HL-60 (cell line): ENCODE data around the gene PSMC4.

Experiments used
- POLR2AphosphoS5 ChIP-seq: IDR thresholded peaks from 2 replicates; pipeline ENCODE4 v1.6.1; 2012; ENCODE audit warnings: low read depth
- TF ChIP-seq, protein P1 (sequence below): IDR thresholded peaks from one replicate; pipeline ENCODE4 v1.5.1; 2011; ENCODE audit warnings: low read length, control low read depth, inconsistent platforms; ENCODE audit not compliant: insufficient read depth

DNA sequence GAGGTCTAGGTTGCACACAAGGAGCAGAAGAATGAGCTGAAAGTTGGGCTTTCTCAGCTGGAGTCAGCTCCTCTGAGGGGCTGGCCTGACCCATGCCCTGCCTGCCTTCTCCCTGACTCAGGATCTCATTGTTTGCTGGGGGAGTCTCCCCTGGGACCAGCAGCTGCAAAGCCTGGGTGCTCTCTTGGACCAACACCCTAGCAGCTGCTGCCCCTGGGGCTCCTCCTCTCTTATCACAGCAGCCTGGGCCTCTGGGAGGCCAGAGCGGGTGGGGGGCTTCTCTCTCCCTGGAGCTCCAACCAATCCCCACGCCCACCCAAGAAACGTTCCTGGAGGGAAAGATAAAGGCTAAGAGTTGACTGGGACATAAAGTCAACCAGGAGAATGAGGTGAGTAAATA, 34.9 kb upstream of the PSMC4 start:
- TF ChIP-seq, protein P1, sequence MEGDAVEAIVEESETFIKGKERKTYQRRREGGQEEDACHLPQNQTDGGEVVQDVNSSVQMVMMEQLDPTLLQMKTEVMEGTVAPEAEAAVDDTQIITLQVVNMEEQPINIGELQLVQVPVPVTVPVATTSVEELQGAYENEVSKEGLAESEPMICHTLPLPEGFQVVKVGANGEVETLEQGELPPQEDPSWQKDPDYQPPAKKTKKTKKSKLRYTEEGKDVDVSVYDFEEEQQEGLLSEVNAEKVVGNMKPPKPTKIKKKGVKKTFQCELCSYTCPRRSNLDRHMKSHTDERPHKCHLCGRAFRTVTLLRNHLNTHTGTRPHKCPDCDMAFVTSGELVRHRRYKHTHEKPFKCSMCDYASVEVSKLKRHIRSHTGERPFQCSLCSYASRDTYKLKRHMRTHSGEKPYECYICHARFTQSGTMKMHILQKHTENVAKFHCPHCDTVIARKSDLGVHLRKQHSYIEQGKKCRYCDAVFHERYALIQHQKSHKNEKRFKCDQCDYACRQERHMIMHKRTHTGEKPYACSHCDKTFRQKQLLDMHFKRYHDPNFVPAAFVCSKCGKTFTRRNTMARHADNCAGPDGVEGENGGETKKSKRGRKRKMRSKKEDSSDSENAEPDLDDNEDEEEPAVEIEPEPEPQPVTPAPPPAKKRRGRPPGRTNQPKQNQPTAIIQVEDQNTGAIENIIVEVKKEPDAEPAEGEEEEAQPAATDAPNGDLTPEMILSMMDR: no peak
- no peak for TF ChIP-seq POLR2AphosphoS5
